ENCODE results near the gene PLXNA3.
"Not testable (repeated sequence)": the region's sequence is repeated elsewhere in the genome, so short reads cannot be mapped to it uniquely, and the experiment has no call there.

Gene PLXNA3

DNA sequence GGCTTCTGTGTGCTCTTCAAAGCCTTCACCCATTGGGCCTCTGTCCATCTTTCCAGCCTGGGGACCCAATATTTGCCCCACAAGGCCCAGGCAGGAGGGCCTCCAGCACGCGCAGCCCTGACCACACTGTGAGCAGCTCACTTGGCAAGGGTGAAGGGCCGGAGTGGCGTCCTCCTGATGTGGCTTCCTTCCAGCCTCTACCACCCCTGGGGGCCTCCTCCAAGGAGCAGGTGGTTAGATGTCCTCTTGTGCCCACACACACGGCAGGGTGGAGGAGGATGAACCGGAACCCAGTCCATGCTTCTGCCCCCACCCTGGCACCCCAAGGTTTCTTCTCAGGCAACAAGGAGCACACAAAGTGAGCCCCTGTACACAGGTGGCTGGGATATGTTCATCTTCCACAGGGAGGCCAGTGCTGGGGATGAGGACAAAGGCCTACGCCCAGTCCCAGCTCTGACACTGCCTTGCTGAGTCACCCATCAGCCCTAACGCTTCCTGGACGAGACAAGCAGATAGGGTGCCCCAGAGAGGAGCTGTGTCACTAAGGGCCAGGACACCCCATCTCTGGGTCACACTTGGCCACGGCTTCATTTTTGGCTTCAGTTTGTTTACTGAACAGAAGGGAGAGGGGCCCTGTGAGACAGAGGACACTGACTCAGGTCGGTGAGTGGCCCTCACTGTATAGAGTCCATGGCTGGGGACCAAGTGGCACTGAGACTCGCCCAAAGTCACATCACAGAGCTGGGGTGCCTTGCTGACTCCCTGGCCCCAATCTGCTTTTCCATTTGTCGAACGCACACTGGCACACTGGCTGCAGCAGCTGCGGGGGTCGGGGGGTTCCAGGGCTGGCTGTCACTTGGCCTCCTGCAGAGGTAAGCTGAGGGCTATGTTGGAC is 26.4 kb downstream of the PLXNA3 start:
- no peak for TF ChIP-seq ZNF274 (IDR thresholded peaks at IDR 0.05; ENCODE audit: low read depth, low read length)
- H3K4me3 ChIP-seq (ENCODE audit: low read length): no peak overlapping the region

DNA sequence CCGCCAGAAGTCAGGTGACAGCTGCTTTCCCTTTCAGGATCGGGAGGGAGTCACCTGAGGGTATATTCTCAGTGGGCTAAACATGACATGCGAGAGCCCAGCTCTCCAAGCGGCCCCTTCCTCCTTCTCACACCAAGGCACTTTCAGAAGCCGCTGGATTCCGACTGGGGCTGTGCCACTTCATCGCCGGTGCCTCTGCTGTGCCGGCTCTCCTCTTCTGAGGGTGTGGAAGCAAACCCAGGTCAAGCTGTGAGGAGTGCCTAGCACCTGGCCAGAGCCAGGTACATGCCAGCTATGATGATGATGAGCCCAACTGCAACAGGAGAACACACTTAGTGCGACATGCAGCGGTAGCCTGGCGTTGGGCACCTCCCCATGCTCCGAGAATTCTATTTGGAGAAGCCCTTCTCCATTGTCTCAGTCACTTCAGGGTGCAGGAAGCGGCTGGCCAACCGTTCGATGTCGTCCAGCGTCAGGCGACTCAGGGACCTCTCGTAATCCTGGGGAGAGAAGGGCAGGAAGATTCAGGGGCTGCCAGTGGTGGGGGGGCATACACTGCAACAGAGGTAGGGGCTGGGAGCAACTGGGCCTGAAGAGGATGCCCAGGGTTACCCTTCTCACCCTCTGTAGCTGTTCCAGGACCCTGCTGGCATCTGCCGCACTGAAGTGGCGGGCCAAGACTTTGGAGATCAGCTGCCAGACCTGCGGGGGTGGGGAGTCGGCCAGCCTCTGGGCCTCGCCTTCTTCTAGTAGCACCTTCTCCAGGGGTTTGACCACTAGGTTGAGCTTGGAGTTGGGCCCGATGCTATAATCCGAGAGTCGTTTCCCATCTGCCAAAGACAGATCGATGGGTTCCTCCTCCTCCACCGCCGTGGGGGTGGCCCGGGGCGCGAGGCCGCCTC is 27.3 kb downstream of the PLXNA3 start:
- TF ChIP-seq ZNF274 (IDR thresholded peaks at IDR 0.05; ENCODE audit: low read depth, low read length): no peak
- H3K4me3 ChIP-seq (ENCODE audit: low read length): peak overlapping the region; percentile 72; the same call in 1 of the 2 replicates

DNA sequence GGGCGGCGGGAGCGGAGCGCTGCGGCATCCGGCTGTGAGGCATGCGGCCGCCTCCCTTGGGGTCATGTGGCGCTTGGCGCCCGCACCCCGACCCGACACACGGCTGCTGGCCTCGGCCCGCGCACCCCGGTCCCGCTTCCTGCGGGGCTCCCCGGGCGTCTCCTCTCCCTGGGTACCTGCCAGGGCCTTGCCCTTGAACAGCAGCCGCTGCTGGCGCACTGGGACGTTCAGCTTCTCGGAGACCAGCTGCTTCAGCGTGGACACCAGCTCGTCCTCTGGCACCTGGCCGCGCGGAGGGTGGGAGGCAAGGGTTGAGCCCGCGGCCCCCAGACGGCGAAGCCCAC is 27.9 kb downstream of the PLXNA3 start:
- no peak for TF ChIP-seq ZNF274 (IDR thresholded peaks at IDR 0.05; ENCODE audit: low read depth, low read length)
- peak overlapping the region; percentile 72 for H3K4me3 ChIP-seq (ENCODE audit: low read length)

DNA sequence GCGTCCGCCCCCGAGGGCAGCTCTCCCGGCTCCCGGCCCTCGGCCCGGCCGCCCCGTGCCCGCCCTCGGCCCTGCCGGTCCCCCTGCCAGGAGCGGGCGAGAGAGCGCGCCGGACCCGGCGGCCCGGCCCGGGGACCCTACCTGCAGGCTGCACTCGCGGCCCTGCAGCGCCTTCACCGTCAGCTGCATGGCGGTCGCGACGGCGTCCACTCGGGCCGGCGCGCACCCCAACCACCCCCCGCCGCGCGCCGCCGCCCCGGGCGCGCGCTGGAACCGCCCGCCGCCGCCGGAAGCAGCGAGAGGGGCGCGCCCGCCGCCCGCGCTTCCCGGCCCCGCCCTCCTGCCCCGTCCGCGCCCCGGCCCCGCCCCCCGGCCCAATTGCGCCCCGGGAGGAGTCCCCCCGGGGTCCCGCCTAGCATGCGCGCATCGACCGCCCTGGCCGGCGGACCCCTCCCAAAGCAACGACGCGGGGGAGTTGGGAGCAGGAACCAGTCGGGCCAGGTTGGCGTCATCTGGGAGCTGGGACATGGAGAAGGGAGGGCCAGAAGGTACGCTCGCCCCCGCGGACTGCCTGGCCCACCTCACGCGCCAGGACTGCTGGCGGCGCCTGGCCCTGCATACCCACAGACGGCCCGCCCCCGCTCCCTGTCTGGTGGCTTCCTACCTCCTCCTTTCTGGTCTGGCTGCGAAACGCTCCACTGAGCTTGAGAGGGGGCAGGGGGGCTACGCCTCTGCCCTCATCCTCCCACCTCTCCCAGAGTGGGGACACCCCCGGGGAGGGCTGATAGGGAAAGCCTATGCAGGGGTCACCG is 28.5 kb downstream of the PLXNA3 start, which contains the start of gene UBL4A:
Gene UBL4A (minus strand): TSS at position 220 of the 812 bp plus-strand sequence. CDS start 31 bp downstream, at position 189.
- TF ChIP-seq ZNF274 (IDR thresholded peaks at IDR 0.05; ENCODE audit: low read depth, low read length): no peak
- peak within 1 kb of the TSS; percentile 72 for H3K4me3 ChIP-seq (ENCODE audit: low read length)

DNA sequence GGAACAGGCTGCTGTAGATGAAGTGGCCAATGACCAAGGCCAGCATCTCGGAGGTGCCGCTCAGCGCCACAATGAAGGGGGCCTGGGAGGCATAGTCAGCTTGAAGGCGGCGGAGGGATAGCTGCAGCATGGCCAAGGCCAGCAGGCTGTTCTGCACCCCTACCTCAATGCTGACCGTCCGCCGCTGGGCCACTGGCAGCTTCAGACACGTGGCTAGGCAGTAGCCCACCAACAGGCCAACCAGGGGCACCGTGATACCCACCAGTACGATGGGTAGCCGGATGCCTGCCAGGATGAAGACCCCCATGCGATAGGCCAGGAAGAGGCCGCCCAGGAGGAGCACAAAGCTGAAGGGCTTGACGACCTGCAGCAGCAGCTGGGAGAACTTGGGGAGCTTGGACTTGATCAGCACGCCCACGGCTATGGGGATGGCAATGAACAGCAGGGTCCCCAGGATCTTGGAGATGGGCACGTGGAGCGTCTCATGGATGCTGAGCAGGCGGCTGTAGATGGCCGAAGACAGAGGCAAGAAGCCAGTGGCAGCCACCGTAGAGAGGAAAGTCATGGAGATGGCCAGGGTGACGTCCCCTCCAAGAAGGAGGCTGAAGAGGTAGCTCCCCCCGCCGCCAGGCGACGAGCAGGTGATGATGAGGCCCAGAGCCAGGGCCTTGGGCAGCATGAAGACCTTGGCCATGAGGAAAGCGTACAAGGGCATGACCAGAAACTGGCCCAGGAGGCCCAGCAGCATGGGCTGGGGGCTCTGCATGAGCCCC is 29.6 kb downstream of the PLXNA3 start:
- no peak overlapping the region for H3K4me3 ChIP-seq (ENCODE audit: low read length)
- no peak for TF ChIP-seq ZNF274 (IDR thresholded peaks at IDR 0.05; ENCODE audit: low read depth, low read length)

DNA sequence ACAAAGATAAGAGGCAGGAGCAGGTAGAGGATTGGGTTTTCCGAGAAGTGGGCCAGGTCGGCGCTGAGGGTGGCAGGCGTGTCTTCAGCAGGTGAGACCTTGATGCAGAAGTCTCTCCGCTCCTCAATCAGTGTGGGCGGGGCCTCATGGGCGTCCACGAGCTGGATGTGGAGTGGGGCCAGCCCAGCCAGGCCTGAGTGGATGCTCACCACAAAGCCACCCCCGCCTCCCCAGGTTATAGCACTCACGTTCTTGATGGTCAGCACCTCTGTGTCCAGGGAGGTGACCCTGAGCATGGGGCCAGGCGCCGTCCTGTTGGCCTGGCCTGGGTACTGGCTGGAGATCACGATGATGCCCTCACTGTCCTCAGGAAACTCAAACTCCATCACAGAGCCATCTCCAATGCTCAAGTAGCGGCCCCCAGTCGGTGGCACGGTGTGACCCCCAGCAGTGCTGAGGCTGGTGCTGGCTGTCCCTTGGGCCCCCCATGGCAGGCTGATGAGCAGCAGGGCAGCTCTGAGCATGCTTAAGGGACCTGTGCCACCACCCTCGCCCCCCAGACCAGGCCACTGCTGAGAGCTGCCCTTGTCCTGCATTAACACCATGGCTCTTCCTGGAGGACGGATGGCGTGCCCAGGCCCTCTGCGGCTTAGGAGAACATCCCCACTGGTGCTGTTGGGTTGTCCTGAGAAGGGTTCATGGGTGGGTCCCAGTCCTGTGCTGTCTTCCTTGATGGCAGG is 30.4 kb downstream of the PLXNA3 start:
- TF ChIP-seq ZNF274 (IDR thresholded peaks at IDR 0.05; ENCODE audit: low read depth, low read length): no peak
- no peak overlapping the region for H3K4me3 ChIP-seq (ENCODE audit: low read length)

DNA sequence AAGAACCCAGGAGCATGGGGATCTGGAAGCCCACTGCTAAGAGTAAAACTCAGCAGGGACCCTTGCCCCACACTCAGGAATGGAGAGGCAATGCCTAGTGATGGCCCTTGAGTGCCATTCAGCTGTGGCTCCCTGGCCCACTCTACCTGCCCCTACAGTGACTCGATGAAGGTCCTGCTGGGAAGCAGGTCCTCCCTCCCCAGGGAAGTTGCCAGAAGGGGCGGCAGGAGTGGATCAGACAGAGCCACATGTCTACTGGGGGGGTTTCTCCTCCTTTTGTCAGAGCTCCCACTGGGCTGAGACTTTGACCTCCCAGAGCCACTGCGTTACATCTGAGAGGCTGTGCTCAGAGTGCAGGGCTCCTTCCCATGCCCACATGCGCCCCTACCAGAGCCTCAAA is 31.1 kb downstream of the PLXNA3 start:
- TF ChIP-seq ZNF274 (IDR thresholded peaks at IDR 0.05; ENCODE audit: low read depth, low read length): no peak
- H3K4me3 ChIP-seq (ENCODE audit: low read length): no peak overlapping the region; the same call in 1 of the 2 replicates

DNA sequence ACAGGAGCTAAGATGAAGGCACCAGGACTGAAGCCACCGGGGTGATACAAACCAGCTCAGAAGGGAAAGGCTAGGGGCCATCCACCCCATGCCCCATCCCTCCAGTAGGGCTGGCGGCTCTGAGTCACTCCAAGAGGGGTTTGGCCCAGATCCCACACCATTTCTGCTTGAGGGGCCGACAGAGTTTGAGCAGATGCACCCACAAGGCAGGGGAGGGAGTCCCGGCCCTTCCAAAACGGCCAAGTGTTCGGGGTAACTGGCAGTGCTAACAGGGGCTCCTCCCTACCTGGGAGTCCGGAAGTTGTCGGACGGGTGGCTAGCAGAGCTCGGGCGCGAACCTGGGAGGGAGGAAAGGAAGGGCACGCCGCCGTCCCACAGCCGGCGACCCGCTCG is 31.9 kb downstream of the PLXNA3 start:
- TF ChIP-seq ZNF274 (IDR thresholded peaks at IDR 0.05; ENCODE audit: low read depth, low read length): no peak
- H3K4me3 ChIP-seq (ENCODE audit: low read length): peak overlapping the region; percentile 49; the same call in 1 of the 2 replicates

DNA sequence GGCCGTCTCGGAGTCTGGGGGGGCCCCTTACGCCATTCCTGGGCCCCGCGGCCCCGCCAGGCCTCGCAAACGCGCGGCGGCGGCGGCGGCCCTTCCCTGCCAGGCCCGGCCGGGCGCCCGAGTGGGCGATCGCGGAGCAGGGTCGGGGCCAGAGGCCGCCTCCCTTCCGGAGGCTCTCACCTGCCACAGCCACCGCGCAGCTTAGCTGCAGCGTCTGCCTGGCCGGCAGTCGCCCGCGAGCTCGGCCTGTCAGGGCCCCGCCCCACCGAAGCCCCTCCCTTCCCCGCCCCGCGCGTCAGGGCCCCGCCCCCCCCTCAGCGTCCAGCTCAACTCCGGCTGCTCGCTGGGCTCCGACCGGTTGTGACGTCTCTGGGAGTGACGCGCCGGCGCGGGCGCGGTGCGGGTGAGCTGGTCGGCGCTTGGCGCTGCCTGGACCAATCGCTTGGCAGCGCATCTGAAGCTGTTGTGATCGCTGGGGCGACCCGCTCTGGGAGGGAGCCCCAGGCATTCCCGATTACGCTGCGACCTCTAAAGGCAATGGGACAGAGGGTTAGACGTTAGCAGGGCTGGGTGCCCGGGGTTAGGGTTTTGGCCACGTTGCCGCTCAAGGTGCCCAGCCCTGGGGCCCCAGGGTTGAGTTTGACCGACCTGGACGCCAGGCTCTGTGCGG is 32.5 kb downstream of the PLXNA3 start, which contains the start of gene SLC10A3:
Gene SLC10A3 (minus strand): TSS at position 216 of the 670 bp plus-strand sequence. CDS start 1,689 bp downstream, outside the sequence.
- H3K4me3 ChIP-seq (ENCODE audit: low read length): peak within 1 kb of the TSS; percentile 79; the same call in 1 of the 2 replicates
- TF ChIP-seq ZNF274 (IDR thresholded peaks at IDR 0.05; ENCODE audit: low read depth, low read length): no peak

DNA sequence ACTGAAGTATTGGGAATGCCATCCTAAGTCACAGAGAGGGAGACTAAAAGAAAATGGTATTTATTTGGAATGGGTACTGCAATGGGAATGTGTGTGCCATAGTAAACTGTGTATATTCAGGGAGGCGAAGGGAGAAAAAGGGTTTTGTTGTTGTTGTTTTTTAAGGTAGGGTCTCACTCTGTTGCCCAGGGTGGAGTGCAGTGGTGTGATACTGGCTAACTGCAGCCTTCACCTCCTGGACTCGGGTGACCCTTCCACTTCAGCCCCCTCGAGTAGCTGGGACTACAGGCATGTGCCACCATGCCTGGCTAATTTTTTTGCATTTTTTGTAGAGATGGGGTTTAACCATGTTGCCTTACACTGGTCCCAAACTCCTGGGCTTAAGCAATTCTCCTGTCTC is 36.6 kb downstream of the PLXNA3 start:
- no peak overlapping the region for H3K4me3 ChIP-seq (ENCODE audit: low read length)
- no peak for TF ChIP-seq ZNF274 (IDR thresholded peaks at IDR 0.05; ENCODE audit: low read depth, low read length)

DNA sequence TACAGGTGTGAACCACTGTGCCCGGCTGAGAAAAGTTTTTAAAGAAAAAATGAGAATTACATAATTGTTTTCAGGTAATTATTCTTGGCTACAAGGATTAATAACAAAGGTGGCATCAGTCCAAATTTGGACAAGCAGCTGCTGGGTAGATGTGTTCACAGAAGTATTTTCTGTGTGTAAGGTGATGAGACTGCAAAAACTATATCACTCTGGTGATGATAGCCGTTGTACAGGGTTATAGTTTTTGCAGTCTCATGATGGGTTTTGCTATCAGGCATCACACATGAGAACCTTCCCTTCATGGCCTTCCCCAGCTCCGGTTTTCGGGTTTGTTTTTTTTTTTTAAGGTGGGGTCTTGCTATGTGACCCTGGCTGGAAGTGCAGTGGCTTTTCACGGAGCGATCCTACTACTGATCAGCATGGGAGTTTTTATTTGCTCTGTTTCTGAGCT is 37.4 kb downstream of the PLXNA3 start:
- no peak for TF ChIP-seq ZNF274 (IDR thresholded peaks at IDR 0.05; ENCODE audit: low read depth, low read length)

DNA sequence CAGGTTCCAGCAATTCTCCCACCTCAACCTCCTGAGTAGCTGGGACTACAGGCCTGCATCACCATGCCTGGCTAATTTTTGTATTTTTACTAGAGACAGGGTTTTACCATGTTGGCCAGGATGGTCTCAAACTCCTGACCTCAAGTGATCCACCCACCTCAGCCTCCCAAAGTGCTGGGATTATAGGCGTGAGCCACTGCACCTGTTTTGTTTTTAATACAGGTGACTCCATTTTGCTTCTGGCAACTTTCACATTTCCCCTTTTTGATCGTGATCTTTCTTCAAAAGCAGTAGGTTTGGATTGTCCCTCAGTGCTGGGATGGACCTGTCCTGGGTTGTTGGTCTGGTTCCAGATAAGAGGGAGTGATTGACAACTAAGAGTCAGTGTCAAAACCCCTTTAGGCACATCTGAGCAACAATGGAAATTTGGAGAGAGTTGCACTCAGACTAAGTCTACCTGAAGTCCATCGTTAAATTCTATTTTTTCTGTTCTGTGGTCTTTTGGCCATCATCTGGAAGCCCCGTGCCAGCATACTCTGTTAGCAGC is 38.6 kb downstream of the PLXNA3 start:
- not testable (repeated sequence) for H3K4me3 ChIP-seq (ENCODE audit: low read length)

More for the DNA sequence above, 37.4 kb downstream of the PLXNA3 start:
- no peak overlapping the region for H3K4me3 ChIP-seq (ENCODE audit: low read length)

DNA sequence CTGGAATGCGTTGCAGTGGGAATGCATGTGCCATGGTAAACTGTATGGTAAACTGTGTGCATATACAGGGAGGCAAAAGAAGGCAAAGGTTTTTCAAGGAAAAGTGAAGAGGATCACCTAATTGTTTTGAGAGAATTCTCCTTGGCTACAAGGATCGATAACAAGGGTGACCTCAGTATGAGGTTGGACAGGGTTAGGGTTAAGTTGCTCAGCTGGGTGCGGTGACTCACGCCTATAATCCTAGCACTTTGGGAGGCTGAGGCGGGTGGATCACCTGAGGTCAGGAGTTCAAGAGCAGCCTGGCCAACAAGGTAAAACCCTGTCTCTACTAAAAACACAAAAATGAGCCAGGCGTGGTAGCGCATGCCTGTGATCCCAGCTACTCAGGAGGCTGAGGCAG is 43.3 kb downstream of the PLXNA3 start:
- H3K4me3 ChIP-seq (ENCODE audit: low read length): not testable (repeated sequence)
